Activated CD4-positive, alpha-beta T cell treated with anti-CD3 and anti-CD28 coated beads, Interleukin-2, amount 50 U/mL, for 1 hour (primary cell): ENCODE results near the gene GALP.
A peak's percentile ranks its signal among the peaks of the same experiment; 100 is the strongest.
"Not testable (repeated sequence)": the region's sequence is repeated elsewhere in the genome, so short reads cannot be mapped to it uniquely, and the experiment has no call there.

Experiments used
- DNase-seq: peaks from one replicate; pipeline ENCODE4 v3.0.0-alpha.2; 2020

GALP gene

DNA sequence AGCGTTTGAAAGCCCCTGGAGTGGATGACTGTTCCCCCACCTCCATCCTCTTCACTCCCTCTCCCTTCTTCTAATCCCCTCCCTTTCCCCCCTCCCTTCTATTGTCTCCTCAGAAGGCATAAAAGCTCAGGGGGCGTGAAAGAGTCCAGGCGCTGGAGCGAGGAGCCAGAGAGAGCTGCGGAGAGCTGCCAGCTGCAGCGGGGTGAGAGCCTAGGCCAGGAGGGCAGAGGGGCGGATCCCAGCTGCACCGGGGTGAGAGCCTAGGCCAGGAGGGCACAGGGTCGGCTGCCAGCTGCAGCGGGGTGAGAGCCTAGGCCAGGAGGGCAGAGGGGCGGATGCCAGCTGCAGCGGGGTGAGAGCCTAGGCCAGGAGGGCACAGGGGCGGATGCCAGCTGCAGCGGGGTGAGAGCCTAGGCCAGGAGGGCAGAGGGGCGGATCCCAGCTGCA is at the start of gene GALP:
Gene GALP, plus strand, starts transcription at position 148 of the 447 bp plus-strand sequence. CDS start 1,101 bp downstream, outside the sequence.
- not testable (repeated sequence) for DNase-seq

DNA sequence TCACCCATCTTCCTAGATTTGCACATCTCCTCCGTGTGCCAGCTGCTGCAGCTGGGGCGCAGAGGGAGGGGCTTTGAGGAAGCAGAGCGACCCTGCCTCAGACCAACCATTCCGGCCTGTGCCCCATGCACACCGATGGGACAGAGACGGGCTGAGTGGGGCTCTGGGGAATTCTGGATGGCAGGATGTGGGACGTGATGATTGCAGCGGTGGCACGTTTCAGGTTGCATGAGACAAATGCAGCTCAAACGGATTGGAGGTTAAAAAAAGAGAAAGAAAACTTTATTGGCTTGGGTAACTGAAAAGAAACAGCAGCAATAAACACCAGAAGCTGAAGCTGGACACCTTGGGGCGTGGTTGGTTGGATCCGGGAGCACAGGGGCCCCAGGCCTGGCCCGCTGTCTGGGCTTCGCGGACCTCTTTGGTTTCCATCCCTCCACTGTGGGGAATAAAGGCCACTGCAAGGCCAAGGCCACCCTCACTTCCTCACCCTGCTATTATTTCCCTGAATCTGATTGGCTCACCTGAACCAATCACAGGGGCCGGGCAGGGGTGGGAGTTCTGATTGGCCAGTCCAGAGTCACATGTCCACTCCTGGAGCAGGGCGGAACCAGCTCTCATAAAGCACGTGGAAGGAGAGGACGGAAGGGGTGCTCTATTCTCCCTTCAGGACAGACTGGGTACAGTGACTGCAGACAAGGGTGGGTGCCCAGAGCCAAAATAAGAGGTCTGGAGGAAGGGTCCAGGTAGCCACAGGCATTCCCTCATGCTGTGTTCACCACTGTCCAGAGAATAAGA is 48.6 kb upstream of the GALP start:
- DNase-seq, result no peak

DNA sequence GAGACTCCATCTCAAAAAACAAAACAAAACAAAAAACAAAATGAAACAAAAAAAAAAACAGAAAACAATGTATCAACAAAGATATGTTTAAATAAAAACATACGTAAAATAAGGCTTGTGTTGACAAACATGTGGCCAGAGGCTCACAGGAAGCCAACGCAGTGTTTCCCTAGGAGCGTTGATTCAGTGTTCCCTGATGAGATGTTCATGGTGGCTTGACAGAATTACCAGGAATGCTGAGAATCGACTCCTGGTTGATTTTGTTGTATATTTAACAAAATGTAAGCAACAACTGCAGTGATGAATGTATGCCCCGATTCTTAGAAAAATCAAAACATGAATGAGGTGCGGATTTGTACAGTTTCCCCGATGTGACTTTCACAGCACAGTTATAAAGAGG is 45.8 kb upstream of the GALP start:
- no peak for DNase-seq

DNA sequence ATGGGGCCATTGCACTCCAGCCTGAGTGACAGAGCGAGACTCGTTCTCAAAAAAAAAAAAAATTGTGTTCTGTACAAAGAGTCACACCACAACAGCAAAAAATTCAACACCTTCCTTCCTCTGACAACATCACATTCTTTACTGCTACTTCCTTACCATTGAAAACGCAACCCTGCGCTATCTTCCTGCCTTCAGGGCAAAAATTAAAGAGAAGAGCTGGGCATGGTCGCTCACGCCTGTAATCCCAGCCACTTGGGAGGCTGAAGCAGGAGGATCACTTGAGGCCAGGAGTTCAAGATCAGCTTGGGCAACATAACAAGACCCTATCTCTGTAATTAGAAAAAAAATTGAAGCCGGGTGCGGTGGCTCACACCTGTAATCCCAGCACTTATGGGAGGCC is 44.2 kb upstream of the GALP start:
- DNase-seq, result no peak

DNA sequence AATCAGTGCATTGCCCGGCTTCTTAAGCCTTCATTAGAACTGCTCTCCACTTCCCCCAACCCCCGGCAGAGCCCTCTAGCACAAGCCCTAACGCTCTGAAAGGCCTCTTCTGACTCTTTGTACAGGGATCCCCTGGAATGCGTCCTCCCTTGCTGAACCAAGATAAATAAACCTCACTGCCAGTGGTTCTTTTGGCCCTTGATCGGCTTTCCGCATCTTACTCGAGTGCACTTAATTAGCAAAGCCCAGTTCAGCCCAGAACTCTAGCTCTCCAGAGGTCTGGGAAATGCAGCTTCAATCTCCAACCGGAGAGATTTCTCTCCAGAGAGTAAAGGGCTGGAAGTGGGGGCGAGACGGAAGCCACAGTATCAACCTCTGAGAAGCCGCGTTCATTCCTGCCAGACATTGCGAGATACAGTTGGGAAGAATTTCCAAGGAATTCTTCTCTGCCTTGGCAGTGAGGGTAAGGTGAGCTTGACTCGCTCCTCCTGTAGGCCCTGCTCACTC is 43.4 kb upstream of the GALP start:
- no peak for DNase-seq

DNA sequence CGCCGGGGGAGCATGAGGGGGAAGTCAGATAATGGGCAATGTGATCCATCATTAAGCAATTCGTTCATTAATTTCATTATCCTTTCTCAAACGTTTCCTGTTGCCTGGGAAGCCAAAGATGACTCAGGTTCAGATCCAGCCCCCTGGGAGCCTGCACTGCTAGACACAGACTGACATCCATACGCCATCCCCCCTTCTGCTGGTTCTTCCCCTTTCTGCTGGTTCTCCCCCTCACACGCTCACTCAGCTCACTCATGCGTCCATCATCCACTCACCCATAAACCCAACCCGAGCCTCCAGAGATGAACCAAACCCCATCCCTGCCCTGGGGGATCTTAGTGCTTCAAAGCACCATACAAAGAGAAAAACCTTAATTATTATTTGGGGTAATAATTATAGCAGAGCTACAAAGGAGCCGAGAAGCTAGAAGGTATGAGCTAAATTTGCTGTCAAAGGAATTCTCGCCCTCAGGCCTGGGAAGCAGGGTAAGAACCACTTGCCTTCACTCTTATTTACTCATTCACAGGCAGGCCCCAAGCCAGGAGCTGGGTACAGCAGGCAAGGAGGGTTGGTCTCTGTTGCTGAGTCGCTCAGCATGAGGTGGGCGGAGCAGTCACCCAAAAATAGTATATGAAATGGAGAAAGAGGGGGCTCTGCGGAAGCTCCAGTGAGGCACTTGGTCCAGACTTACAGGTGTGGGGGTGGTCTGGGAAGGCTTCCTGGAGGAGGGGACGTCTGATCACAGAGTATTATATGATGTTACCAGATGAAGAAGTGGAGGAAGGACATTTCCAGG is 41.8 kb upstream of the GALP start:
- DNase-seq, result no peak

DNA sequence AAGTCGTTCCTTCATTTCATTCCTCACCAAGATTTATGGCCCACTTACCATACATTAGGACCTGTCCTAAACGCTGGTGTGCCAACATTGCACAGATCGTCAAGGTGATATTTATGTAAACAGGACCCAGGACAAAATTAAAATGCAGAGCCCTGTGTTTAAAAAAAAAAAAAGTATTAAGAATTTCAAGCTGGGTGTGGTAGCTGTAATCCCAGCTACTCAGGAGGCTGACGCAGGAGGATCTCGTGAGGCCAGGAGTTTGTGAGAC is 41.2 kb upstream of the GALP start:
- no peak for DNase-seq

DNA sequence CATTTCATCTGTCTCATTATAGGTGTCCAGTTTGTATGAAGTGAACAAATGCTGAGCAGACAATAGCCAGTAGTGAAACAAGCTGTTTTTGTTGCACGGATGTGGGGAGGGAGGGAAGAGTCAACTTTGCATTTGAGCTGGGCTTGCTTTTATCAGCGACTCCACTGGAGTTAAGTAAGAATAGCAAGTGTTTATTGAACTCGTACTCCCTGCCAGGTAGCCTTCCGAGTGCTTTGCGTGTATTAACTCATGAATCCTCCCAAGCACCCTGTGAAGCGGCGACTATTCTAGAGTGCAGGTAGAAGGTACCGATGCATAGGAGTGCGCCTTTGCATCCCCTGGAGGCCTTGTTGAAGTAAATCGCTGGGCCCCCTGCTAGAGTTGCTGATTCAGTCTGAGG is 39.4 kb upstream of the GALP start:
- DNase-seq, result no peak

DNA sequence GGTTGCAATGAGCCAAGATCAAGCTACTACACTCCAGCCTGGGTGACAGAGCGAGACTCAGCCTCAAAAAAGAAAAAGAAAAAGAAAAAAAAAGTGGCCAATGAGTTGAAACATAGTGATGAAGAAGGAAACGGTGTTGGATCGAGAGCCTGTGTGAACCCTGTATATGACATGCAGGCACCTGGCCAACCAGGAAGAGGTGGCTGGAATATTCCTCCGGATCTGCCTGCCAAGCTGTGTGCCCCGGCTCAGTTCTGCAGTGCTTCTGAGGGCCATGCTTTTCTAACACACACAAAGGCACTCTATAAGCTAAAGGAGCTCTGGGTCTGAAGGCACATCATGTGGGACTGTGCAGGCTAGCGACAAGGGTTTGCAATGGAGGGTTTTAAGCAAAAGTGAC is 38.4 kb upstream of the GALP start:
- DNase-seq, result no peak

DNA sequence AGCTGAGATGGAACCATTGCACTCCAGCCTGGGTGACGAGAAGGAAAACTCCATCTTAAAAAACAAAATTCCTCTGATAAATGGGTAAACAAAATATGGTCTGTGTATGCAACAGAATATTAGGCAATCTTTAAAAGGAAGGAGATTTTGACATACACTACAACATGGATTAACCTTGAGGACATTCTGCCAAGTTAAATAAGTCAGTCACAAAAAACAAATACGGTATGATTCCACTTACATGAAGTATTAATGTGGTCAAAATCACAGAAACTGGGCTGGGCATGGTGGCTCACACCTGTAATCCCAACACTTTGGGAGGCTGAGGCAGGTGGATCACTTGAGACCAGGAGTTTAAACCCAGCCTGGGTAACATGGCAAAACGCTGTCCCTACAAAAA is 37.7 kb upstream of the GALP start:
- DNase-seq, result no peak

DNA sequence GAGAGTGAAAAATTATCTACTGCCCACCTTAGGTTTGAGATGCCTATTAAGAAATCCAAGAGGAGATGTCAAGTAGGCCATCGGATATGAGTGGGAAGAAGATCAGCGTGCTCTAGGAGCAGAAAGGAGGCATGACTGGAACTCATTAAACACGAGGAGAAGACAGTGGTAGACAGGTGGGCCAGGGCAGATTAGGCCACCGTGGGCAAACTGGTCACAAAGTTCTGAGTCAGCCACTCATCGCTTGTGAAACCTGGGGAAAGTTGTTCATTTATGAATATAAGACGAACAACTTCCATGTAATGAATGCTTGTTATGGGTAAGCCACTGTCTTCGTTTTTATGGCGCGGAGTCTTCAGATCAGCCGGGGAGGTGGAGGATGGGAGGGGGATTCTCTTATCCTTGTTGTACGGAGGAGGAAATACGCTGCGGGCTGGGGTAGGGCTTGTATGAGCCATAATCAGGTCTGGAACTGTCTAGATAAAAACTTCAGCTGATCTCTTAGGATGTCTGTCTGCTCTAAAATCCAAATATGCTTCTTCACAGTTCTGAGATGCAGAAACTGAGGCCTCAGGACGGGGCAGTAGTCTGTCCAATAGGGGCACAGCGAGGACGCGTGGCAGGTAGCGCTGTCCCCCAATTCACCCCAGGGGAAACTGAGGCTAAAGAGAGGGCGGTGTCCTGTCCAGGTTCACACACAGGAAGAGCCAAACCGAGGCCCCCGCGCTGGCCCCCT is 35.8 kb upstream of the GALP start:
- no peak for DNase-seq

DNA sequence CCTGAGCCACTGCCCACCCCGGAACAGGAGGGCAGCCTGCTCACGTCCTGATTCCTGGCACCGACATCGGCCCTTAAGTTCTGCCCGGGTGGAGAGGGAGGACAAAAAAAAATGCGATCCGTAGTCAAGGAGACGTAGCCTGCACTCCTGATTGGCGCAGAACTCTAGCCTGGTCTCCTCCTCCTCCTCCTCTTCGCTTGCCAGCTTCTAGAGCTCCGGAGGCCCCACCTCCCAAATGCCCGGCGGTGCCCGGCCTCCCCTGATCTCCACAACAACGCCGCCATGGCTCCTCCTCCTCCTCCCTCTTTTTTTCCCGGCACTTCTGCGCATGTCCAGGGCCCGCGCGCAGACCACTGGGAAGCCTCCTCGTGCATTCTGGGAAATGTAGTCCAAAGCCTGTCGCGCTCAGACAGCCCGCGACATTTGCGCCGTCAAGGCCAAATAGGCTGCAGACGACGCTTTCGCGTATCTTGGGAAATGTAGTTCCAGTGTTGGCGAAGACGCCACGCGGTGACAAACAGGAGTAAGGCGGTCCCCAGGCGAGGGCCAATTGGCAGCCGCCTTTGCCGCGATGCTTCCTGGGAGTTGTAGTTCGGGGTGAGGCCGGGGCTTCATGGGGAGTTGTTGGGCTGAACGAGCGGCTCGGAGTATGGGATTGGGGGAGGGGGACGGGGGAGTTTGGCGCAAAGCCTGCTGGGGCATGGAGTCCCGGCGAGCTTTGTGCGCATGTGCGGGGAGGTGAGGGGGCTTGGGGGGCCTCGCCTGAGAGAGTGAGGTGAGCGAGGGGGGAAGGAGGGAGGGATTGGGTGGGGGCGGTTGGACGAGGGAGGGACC is 35.0 kb upstream of the GALP start, which contains the start of gene ZNF444:
Gene ZNF444, plus strand, starts transcription at position 705 of the 834 bp plus-strand sequence. CDS start 5,625 bp downstream, outside the sequence.
- DNase-seq, result peak; percentile 99

DNA sequence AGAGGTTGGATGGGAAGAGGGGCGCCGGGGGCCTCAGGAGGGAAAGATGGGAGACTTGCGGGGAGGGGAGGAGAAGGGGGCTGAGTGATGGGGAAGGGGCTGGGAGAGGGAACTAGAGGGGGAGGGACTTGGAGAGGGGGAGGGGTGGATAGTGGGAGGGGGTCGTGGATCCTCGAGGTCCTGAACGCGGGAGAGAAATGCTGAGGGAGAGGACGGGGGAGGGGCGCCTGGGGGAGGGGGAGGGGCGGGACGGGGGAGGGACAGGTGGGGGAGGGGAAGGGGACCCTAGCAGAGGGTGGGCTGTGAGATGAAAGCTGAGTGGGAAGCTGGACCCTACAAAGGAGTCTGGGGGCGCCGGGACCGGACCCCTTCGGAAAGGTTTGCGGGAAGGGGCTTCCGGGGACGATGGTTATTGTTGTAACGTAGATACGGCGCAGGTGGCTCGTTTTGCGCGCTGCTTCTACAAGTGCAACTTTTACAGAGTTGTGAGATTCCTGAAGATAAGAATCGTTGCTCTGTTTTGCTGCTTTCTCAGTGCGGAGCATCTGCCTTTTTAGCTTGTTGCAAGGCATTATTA is 34.3 kb upstream of the GALP start:
- DNase-seq, result peak; percentile 28

DNA sequence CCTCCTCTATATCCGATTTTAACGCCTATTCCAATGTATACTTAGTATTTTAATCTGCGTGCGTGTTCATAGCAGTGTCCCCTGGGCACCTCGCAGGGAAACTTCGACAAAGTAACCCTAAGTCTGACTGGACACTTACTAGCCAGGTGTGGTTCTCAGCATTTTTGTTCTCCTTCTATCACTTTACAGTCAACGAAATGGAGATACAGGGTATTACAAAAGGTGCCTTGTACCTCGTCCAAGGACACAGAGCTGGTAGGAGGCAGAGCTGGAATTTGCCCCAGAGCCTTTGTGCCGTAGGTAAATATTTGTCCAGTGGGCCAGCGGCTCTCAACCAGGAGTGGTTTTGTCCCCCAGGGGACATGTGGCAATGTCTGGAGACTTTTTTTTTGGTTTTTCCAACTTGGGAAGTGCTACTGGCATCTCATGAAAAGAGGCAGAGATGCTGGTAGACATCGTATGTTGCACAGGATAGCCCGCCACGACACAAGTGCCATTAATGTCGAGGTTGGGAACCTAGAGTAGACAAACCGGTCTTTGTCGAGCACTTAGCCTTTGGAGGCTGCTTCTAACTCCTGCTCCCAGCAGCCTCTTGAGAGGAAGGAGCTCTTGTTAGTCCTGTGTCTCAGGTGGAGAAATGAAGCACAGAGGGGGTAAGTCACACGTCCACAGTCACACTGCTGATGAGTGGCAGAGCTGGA is 33.6 kb upstream of the GALP start:
- no peak for DNase-seq

DNA sequence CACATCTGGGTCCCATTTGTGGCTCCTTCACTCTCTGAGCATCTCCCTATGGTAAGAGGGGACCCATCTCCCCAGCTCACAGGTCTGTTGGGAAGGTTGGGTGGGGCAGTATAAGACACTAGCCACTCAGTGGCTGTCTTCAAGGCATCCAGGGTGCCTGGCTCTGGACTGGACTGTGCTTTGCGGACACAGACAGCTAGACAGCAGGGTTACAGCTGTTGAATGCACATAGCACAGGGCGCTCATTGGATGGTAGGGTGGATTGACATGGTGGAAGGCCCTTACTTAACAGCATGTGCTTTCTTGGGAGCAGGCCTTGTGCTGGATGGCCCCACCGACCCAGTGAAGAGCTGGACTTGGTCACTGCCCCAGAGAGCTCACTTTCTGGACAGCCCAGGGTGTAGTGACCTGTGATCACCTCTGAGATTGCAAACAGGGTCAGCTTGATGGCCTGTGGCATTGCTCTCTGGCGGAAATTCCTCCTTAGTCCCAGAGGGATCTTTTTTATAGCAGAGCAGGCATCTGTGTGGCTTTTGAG is 32.8 kb upstream of the GALP start:
- no peak for DNase-seq

DNA sequence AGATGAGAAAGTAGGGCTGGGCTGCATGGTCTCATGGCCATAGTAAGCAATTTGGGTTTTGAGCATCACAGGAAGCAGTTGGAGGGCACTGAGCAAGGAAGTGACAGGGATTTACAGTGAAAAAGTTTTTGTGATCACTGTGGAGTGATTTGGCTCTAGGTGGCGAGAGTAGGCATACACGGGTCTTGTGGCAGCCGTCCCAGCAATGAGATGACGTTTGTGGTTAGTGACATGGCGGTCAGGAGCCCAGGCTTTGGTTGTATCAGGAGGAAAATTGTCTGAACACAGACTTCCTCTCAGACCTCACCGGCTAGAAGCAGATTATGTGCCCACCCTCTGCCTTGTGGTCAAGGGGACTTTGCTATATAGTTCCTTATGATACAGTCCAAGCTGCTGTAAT is 31.4 kb upstream of the GALP start:
- DNase-seq, result no peak

DNA sequence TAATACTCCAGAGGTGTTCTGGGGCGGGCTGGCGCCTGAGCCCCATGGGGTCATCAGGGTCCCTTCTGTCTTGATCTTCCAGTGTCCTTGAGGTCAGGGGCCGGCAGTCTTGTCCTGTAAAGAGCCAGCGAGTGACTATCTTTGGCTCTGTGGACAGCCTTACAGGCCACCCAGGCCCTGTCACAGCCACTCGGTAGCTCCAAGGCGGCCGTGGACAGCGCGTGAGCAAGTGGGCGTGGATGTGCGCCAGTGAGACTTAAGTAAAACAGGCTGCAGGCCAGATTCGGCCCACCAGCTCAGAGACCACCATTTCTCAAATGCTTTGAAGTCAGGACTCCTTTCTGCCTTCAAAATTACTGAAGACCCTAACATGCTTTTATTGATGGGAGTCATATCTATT is 31.0 kb upstream of the GALP start:
- no peak for DNase-seq

DNA sequence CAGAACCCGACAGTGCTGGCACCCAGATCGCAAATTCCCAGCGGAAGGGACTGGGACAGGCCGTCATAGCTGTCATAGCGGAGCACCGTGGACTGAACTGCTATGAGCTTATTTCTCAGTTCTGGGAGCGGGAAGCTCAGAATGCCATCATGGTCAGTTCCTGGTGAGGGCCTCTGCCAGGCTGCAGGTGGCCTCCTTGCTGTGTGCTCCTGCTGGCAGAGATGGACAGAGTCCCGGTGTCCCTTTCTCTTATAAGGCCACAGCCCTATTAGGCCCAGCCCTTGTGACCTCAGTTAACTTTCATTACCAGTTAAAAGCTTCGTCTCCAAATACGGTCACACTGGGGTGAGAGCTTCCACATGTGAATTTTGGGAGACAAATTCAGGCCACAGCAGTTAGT is 30.1 kb upstream of the GALP start:
- DNase-seq, result no peak

DNA sequence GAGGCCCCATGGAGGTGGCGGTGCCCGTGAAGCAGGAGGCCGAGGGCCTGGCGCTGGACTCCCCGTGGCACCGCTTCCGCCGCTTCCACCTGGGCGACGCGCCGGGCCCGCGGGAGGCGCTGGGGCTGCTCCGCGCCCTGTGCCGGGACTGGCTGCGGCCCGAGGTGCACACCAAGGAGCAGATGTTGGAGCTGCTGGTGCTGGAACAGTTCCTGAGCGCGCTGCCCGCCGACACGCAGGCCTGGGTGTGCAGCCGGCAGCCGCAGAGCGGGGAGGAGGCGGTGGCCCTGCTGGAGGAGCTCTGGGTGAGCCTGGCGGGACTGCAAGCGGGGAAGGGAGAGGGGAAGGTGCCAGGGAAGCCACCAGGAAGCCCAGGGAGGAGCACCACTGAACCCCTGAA is 28.9 kb upstream of the GALP start:
- no peak for DNase-seq

DNA sequence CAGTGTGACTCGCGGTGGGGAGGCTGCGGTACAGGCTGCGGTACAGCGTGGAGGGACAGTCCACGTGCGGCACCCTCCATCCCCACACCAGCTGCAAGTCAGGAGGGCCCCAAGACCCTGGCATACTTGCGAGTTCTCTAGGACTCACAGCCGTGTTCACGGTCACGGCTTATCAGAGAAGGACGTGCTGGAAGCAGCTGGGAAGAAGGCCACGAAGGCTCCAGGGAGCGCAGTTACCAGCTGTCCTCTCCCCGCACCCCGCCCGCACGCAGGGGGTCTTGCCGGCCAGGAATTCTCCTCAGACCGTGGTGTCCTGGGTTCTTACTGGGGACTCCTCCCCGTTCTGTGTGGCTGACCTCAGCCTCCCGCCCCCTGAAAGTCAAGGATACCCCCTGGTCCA is 28.5 kb upstream of the GALP start:
- DNase-seq, result no peak

DNA sequence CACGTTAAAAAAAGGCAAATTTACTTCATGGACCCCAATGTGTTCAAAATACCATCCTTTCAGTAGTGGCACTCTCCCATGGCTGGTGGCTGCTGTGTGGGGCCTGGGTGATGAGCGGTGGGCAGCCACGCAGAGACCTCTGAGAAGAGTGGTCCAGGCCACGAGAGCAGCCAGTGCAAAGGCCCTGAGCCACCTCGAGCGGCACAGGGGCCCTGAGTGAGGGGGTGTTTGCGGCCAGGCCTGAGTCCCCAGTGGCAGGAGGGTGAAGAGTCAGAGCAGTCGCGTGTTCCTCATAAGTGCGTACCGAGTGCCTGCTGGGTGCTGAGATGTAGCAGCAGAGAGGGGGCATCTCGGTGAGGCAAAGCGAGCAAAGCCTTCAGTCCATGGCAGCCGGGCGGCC is 27.7 kb upstream of the GALP start:
- DNase-seq, result no peak
